HG02884 (cell line): ENCODE measurements around the gene TPSD1.
"Not testable (repeated sequence)": the region's sequence is repeated elsewhere in the genome, so short reads cannot be mapped to it uniquely, and the experiment has no call there.

ENCODE experiments used
- ATAC-seq: cut with Tn5 transposase; IDR thresholded peaks from one replicate; pipeline ENCODE4 v1.9.1; 2021; ENCODE audit warnings: mild to moderate bottlenecking, moderate library complexity; ENCODE audit not compliant: unreplicated experiment

Gene TPSD1

DNA sequence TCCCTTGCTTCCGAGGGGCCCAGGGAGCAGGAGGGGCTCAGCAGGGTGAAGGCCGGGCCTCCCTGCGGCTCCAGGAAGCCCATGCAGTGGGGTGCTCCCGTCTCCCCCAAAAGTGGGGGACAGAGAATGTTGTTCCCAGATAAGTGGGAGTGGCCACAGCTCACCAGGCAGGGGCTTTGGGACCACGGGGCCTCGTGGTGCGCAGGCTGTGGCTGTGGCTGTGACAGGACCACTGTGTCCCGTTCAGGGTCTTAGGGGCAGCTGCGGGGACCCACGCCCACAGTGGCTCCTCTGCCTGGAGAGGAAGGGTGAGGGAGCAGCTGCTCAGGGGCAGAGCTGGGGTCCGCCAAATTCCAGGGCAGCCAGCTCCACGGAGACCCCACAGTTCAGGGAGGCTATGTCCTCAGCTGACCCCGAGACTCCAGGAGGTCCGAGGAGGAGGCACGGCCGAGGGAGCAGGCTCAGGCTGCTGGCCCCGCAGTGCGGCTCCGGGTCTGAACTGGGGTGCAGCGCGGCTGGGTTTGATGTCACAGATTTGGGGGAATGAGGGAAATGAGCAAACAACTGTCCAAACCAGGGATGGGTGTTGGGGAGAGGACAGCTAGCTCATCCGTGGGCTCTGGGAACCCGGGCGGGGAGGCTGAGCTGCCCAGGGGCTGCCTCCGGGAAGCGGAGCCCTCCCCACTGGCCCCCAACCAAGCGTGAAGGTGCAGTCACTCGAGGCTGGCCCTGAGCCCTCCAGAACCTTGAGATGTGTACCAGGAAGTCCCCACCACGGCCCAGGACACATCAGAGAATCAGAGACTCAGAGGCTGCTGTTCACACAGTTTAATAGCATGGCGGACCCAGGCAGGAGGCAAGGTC, 23.4 kb downstream of the TPSD1 start:
- ATAC-seq = no peak

- no peak for ATAC-seq
Observed at GRCh38 chr16:1279945-1280589, 24.2 kb downstream of the TPSD1 start.

DNA sequence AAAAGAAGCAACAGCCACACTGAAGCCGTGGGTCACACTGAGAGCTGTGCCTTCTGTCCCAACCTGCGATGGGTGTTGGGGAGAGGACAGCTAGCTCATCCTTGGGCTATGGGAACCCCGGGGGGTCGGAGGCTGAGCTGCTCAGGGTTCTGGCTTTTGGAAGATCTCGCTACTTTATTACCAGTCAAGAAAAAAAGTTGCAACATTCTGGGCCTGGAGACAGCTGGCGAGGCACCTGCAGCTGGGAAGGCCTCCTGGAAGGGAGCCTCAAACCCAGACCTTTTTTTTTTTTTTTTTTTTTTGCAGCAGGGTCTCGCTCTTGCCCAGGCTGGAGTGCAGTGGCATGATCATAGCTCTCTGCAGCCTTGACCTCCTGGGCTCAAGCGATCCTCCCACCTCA, 24.9 kb downstream of the TPSD1 start:
- no peak for ATAC-seq

GRCh38 chr16:1281517-1281916, 25.6 kb downstream of the TPSD1 start:
- ATAC-seq = no peak

GRCh38 chr16:1282324-1282973, 26.6 kb downstream of the TPSD1 start:
- no peak for ATAC-seq

DNA sequence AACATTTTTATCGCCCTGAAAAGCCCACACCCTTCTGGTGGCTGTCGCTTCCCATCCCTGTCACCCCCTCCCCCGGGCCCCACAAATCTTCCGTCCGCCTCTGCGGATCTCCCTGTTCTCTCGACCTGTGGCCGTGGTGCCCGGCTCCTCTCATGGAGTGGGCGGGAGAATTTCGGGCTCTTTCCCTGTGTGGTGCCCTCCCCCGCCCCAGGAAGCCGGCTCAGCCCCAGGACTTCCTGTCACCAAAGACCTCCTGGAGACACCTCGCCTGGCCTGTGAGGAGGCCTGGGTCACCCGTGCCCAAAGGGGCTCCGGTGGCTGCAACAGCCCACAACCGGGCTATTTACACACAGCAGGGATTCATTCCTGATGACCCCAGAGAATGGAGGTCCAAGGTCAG, 27.4 kb downstream of the TPSD1 start:
- ATAC-seq = no peak

DNA sequence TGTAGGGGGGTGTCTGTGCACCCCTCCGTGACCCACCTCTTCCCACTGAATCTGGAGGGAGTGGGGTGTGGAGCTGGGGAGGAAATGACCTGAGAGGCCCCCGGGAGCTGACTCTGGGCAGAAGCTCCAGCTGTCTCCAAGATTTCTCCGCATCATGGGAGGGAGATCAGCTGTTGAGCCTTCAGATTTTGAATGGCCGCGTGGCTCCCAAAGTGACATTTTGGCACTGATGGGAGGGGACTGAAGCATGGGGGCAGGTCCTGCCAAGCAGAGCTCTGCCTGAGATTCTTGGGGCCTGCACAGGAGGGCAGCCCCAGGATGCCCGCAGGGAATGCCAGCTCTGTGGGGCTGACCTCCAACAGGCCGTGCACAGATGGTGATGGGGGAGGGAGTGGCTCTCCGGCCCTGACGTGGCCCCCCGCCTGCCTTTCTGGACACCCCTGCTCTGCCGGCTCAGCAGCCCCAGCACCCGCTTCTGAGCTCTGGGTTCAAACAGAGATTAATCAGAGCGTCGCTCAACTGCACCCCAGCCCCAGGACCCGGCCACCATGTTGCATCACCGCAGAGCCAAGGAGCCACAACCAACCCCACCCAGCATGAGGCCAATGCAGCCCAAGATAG, 28.2 kb downstream of the TPSD1 start:
- no peak for ATAC-seq

DNA sequence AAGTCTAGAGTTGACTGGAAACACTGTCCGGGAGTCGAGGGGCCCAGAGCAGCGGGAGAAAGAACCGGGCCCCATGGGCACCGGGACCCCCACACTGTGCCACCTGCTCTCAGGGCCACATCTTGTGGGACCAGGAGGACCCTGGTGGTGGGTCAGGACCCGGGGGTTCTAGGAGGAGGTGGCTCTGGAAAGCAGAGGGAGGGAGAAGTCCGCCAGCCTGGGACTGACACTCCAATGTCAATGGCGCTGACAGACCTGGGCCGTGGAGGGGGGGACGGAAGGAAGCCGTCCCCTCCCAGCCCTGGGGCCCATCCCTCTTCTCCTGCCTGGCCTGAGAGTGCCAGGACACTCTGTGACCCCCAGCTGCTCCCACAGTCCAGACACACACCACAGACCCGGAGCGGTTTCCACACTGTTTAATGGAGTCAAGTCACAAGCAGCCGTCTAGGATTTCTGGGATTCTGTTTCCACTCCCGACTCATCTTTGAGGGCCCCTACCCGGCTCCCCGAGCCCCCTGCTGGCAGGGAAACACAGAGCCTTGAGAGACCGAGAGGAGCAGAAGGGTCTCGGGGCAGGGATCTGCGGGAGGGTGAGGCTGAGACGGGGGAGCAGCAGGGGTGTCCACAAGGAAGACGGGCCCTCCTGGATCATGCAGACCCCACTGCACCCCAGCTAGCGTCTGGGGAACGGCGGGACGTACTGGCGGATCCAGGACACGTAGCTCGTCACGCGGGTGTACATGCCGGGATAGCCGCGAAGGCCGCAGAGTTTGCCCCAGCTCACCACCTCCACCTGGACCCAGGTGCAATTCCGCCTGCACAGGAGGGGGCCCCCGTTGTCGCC, 30.0 kb downstream of the TPSD1 start:
- no peak for ATAC-seq

DNA sequence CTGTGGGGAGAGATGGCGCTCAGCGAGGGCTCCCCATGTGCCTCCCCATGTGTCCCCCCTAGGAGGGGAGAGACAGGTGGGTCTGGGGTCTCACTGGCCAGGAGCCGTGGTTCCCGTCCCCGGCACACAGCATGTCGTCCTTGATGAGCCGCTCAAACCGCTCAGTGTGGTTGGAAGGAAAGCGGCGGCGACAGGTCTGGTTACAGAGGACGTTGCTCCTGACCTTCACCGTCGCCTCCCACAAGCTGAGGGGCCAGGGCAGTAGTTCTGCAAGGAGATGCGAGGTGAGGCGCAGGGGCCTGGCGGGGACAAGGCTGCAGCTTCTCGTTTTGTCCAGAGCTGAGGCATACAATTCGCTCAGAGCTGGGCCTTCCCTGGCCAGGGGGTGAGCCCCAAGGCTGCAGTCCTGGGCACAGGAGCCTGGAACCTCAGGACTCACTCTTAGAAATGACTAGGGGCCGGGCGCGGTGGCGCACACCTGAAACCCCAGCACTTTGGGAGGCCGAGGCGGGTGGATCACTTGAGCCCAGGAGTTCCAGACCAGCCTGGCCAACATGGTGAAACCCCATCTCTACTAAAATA, 30.7 kb downstream of the TPSD1 start:
- no peak for ATAC-seq

- ATAC-seq = no peak
Observed at GRCh38 chr16:1287982-1288670, 32.3 kb downstream of the TPSD1 start.

GRCh38 chr16:1288813-1289476, 33.1 kb downstream of the TPSD1 start:
- ATAC-seq = no peak

- ATAC-seq = no peak
Observed at GRCh38 chr16:1289477-1289866, 33.6 kb downstream of the TPSD1 start.

DNA sequence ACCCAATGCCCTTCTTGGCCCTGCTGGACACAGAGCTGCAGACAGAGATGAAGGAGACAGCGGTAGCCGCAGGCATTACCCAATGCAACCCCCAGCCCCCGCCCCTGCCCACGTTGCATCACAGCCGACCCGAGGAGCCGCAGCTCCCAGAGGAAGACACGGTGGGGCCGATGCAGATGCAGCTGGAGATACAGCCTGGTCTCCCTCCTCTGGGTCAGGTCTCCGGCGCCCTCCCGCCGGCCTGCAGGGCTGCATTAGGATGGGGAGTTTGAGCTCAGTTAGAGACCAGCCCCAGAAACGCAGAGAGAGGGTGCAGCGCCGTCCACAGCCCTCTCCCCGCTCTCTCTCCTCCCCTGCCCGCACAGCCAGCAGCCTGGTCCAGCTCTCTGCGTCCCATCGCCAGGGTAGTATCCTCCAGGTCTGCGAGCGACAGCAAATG, 34.2 kb downstream of the TPSD1 start:
- ATAC-seq = no peak

DNA sequence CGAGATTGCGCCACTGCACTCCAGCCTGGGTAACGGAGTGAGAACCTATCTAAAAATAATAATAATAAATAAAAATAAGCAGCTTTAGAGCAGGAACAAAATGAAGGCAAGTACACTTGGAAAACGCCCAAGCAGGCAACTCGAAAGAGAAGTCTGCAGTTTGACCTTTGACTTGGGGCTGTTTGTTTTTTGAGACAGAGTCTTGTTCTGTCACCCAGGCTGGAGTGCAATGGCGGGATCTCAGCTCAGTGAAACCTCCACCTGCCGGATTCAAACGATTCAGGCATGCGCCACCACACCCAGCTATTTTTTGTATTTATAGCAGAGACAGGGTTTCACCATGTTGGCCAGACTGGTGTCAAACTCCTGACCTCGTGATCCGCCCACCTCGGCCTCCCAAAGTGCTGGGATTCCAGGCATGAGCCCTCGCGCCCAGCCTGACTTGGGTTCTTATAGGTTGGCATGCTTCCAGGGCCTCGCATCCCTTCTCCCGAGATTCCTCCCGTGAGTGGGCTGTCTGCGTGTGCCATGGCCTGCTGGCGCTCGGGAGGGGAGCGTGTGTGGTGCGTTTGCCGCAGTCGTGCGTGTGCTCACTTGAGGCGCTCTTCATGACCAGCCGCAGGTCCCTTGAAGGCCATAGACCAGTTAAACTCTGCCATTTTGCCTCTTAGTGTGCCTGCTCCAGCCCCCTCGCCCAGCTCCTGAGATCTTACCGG, 35.1 kb downstream of the TPSD1 start:
- ATAC-seq = no peak

DNA sequence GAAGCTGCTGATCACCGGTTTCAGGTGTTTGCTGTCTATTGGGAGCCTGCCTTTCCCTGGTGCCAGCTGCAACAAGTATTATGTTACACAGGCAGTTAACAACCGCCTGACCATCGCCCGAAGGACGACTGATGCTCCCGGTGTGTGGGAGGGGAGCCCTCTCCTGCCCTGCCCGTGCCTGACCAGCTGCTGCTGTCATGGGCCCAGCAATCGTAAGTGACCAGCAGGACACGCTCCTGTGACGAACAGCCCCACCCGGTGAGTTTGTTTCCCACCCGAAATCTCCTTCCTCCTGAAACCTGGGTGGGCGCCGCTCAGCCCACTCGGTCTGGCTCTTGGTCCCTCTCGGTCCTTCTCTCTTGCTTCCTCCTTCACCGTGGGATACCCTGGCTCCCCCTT, 35.7 kb downstream of the TPSD1 start:
- ATAC-seq = no peak

DNA sequence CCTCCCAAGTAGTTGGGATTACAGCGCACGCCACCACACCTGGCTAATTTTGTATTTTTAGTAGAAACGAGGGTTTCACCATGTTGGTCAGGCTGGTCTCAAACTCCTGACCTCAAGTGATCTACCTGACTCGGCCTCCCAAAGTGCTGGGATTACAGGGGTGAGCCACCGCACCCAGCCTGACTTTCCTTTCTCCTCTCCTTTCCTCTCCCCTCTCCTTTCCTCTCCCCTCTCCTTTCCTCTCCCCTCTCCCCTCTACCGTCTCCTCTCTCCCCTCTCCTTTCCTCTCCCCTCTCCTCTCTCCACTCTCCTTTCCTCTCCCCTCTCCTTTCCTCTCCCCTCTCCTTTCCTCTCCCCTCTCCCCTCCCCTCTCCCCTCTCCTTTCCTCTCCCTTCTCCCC, 36.3 kb downstream of the TPSD1 start:
- ATAC-seq = not testable (repeated sequence)

- not testable (repeated sequence) for ATAC-seq
Observed at GRCh38 chr16:1292808-1293207, 36.9 kb downstream of the TPSD1 start.

DNA sequence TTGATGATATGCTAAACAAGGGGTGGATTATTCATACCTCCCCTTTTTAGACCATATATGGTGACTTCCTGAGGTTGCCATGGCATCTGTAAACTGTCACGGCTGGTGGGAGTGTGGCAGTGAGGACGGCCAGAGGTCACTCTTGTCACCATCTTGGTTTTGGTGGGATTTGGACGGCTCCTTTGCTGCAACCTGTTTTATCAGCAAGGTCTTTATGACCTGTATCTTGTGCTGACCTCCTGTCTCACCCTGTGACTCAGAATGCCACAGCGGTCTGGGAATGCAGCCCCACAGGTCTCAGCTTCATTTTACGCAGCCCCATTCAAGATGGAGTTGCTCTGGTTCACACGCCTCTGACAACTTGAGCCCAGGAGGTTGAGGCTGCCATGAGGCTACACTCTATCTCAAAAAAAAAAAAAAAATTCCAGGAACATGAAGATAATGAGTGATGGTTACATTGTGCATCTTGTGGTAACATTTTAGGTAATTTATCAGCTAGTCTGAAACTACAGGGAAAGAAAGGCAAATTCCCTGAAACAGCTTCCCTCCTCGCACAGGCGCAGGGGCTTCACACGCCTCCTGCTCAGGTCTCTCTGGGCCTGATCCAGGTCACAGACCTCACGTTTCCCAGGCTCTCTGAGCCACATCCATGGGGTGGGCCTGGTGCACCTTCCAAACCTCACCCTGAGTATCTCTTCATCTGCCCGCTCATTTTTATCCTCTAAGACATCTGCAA, 38.2 kb downstream of the TPSD1 start:
- no peak for ATAC-seq
